ENCODE results near the gene ATP10A. TPM values are rescaled to one million over a fixed set of nuclear protein-coding genes. Genes with fewer than 3 reads are reported as not detected.

Gene ATP10A
- total RNA-seq, 1 donor from 2014 or later = 1.9 TPM

DNA sequence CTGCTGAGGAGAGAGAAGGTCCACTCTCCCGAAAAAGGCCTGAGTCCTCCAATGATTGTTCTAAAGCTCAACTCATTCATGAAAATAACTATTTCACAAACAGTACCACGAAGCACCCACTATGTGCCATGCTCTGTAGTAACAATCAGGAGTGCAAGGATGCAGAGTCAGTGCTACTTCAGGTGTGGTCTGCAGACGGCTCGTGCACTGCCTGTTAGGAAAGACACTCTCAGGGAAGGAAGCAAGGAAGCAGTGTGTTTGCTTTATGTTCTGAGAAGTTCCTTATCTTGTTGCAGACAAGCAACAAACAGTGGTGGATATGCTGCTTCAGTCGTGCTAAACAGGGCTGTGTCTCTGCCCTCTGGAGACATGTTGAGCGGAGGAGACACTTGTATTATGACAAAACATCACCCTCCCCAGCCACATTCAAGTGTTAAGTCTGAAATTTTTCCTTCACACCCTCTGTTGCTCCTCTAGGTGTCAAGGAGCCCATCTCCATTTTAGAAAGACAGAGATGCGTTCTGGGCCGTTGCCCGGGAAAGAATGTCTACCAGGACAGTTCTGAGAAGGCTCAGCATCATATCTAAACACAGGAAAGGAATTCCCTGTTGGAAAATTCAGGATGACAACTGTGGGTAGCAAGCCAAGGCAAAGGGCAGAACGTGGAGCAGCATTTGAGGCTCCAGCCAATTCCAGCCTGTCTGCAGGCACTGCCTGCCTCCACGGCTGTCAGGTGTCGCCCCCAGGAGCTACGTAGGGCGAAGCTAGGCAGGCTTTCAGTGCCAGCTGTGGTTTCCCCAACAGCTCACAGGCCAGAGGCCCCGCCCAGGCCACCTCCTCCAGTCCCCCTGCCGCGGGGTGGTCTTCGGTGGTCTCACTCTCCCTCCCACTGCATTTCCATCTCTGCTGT lies 13.4 kb upstream of the ATP10A start:
- no peaks in the 10 kb centered on the region for H3K36me3 Mint-ChIP-seq
- TF ChIP-seq, protein P1, sequence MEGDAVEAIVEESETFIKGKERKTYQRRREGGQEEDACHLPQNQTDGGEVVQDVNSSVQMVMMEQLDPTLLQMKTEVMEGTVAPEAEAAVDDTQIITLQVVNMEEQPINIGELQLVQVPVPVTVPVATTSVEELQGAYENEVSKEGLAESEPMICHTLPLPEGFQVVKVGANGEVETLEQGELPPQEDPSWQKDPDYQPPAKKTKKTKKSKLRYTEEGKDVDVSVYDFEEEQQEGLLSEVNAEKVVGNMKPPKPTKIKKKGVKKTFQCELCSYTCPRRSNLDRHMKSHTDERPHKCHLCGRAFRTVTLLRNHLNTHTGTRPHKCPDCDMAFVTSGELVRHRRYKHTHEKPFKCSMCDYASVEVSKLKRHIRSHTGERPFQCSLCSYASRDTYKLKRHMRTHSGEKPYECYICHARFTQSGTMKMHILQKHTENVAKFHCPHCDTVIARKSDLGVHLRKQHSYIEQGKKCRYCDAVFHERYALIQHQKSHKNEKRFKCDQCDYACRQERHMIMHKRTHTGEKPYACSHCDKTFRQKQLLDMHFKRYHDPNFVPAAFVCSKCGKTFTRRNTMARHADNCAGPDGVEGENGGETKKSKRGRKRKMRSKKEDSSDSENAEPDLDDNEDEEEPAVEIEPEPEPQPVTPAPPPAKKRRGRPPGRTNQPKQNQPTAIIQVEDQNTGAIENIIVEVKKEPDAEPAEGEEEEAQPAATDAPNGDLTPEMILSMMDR (conservative IDR thresholded peaks at IDR 0.05) = no peak
- H3K27ac Mint-ChIP-seq = no peak overlapping the region
- H3K9me3 Mint-ChIP-seq = peaks cover 4% of the 10 kb centered on the region
- no peaks in the 10 kb centered on the region for H3K27me3 Mint-ChIP-seq
- H3K4me3 Mint-ChIP-seq = no peak overlapping the region
- H3K4me1 Mint-ChIP-seq (ENCODE audit: unreplicated experiment) = no peaks in the 10 kb centered on the region
- peak; percentile 34 for DNase-seq (ENCODE audit: extremely low spot score, unreplicated experiment)

DNA sequence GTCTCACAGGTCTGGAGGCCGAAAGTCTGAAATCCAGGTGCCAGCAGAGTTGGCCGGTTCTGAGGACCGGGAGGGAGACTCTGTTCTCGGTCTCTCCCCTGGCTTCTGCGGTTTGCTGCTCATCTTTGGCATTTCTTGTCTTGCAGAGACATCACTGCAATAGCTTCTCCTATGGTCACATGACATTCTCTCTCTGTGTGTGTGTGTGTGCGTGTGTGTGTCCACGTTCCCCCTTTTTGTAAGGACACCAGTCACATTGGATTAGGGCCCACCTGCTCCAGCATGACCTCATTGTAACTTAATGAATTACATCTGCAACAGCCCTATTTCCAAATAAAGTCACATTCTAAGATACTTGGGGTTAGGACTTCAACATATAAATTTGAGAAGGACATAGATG lies 12.4 kb upstream of the ATP10A start:
- Mint-ChIP-seq H3K4me3 (no peak overlapping the region), H3K4me1 (ENCODE audit: unreplicated experiment) (no peaks in the 10 kb centered on the region), H3K27ac (no peak overlapping the region), H3K36me3 (no peaks in the 10 kb centered on the region), H3K9me3 (peaks cover 4% of the 10 kb centered on the region), H3K27me3 (no peaks in the 10 kb centered on the region)
- TF ChIP-seq, protein P1 (conservative IDR thresholded peaks at IDR 0.05) = no peak
- no peak for DNase-seq (ENCODE audit: extremely low spot score, unreplicated experiment)

DNA sequence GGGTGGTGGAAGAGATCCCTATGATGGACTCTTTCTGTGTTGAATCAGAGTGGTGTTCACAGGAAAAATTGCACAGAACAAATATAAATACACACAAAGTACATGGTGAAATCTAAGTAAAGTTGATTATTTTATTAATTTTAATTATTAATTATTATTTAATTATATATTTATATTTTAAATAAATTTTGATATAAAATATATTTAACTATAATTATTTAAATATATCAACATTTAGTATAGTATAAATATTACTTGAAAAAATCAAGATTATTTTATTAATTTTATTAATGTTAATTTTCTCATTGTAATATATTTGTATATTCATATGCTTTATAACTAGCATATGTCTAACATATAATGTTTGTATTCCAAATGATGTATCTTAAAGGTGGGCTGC lies 11.3 kb upstream of the ATP10A start:
- H3K4me1 Mint-ChIP-seq (ENCODE audit: unreplicated experiment) = no peaks in the 10 kb centered on the region
- TF ChIP-seq, protein P1 (conservative IDR thresholded peaks at IDR 0.05) = no peak
- peaks cover 4% of the 10 kb centered on the region for H3K9me3 Mint-ChIP-seq
- H3K4me3 Mint-ChIP-seq = no peak overlapping the region
- H3K27me3 Mint-ChIP-seq = peaks cover 6% of the 10 kb centered on the region
- DNase-seq (ENCODE audit: extremely low spot score, unreplicated experiment) = no peak
- no peak overlapping the region for H3K27ac Mint-ChIP-seq
- no peaks in the 10 kb centered on the region for H3K36me3 Mint-ChIP-seq

DNA sequence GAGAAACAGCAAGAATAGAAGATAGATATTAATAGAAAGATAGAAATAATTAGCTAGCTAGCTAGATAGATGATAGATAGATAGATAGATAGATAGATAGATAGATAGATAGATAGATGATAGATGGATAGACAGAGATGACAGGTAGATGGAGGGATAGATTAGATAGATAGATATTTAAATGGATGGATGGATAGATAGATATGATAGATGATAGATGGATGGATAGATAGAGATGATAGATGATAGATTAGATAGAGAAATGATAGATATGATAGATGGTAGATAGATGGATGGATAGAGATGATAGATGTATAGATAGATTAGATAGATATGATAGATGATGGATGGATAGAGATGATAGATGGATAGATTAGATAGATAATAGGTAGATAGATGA lies 8.3 kb upstream of the ATP10A start:
- H3K27me3 Mint-ChIP-seq = peaks cover 17% of the 10 kb centered on the region
- H3K27ac Mint-ChIP-seq = no peak overlapping the region
- H3K9me3 Mint-ChIP-seq = no peaks in the 10 kb centered on the region
- TF ChIP-seq, protein P1 (conservative IDR thresholded peaks at IDR 0.05) = no peak
- no peaks in the 10 kb centered on the region for H3K36me3 Mint-ChIP-seq
- H3K4me1 Mint-ChIP-seq (ENCODE audit: unreplicated experiment) = no peaks in the 10 kb centered on the region
- no peak overlapping the region for H3K4me3 Mint-ChIP-seq
- DNase-seq (ENCODE audit: extremely low spot score, unreplicated experiment) = no peak

DNA sequence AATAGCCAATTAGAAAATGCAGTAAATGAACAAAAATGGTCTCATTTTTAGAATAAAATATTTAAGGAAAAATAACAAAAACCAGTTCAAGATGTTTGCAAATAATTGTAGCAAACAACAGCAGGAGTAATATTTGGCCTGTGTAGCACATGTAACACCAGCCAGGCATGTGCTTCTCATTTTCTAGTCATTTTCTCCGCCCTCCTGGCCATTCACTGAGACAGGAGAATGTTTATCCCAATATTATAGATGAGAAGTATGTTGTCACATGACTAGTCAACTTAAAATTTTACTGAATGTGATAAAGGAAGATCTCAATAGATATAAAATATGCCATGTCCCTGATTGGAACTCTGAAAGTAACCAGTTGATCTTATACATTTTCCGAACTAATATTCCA lies 7.8 kb upstream of the ATP10A start:
- Mint-ChIP-seq H3K9me3 (no peaks in the 10 kb centered on the region), H3K27ac (no peak overlapping the region), H3K27me3 (peaks cover 21% of the 10 kb centered on the region), H3K36me3 (no peaks in the 10 kb centered on the region), H3K4me3 (no peak overlapping the region), H3K4me1 (ENCODE audit: unreplicated experiment) (no peaks in the 10 kb centered on the region)
- no peak for DNase-seq (ENCODE audit: extremely low spot score, unreplicated experiment)
- TF ChIP-seq, protein P1 (conservative IDR thresholded peaks at IDR 0.05) = no peak

All from type B pancreatic cell (in vitro differentiated cells).